Testis (tissue), 3 donors: ENCODE measurements around the gene SMARCAD1. TPM values are rescaled to one million over a fixed set of nuclear protein-coding genes. Genes with fewer than 3 reads are reported as not detected.

Experiments
- DNase-seq: peaks from one replicate; pipeline ENCODE4 v3.0.0-alpha.2; 2019
- H3K27ac ChIP-seq, 2 donors: fragments of 200-600 bp; sonication (generic); one replicate each; pipeline ENCODE4 v1.5.1; 2019
- H3K27me3 ChIP-seq: fragments of 200-600 bp; sonication (generic); one replicate; pipeline ENCODE4 v1.5.1; 2019
- H3K36me3 ChIP-seq: fragments of 200-600 bp; sonication (generic); one replicate; pipeline ENCODE4 v1.5.1; 2017; ENCODE audit warnings: low read depth; ENCODE audit errors: missing control alignments
- H3K4me1 ChIP-seq: fragments of 200-600 bp; sonication (generic); one replicate; pipeline ENCODE4 v1.5.1; 2019
- H3K4me3 ChIP-seq, 2 donors: fragments of 200-600 bp; sonication (generic); one replicate each; pipeline ENCODE4 v1.5.1; 2017 to 2019
- H3K9me3 ChIP-seq: fragments of 200-600 bp; sonication (generic); one replicate; pipeline ENCODE4 v1.5.1; 2017
- POLR2A ChIP-seq: fragments of 450-650 bp; IDR thresholded peaks from one replicate; pipeline ENCODE4 v1.6.1; 2017; ENCODE audit warnings: antibody characterized with exemption, mild to moderate bottlenecking, moderate library complexity
- WGBS, 2 donors: methylation state at CpG; one replicate each; pipeline ENCODE4 v1.1.5; 2018; 5-methylcytosine and 5-hydroxymethylcytosine counted together
- intact Hi-C: fragments of 100-400 bp; cut with DNase I; formaldehyde crosslinking; loops from one replicate; pipeline ENCODE4 v1.15.1; 2023; ENCODE audit warnings: low total_unique reads
- polyA plus RNA-seq: library from polyadenylated mRNA; stranded (reverse); fragments of 350-450 nt; fragmentation: Illumina TruSeq; extraction: RNeasy Lipid Tissue Mini Kit (QIAGEN cat#74804); gene quantifications from one replicate; pipeline ENCODE4 v1.2.3, GENCODE V29; 2014; ENCODE audit warnings: low read depth, low replicate concordance; ENCODE audit not compliant: insufficient read depth
- total RNA-seq, 2 donors: library from RNA; depleted of rRNA; stranded (reverse); fragments of >200 nt; gene quantifications; one replicate each; pipeline ENCODE4 v1.2.3, GENCODE V29; 2016
- TF ChIP-seq, protein P1 (sequence below), 3 experiments: fragments of 450-650 bp in 2 of 3; fragments of 200-600 bp in 1 of 3; sonication (generic) in 1 of 3; IDR thresholded peaks; one replicate each; pipeline ENCODE4 v1.5.1; 2016 to 2019; ENCODE audit warnings: antibody characterized with exemption in 3 of 3, mild to moderate bottlenecking in 2 of 3, moderate library complexity in 1 of 3

The SMARCAD1 gene
- total and polyA plus RNA-seq, 3 donors from 2014 or later, result 17.4 to 35.6 (median 31.7) TPM

DNA sequence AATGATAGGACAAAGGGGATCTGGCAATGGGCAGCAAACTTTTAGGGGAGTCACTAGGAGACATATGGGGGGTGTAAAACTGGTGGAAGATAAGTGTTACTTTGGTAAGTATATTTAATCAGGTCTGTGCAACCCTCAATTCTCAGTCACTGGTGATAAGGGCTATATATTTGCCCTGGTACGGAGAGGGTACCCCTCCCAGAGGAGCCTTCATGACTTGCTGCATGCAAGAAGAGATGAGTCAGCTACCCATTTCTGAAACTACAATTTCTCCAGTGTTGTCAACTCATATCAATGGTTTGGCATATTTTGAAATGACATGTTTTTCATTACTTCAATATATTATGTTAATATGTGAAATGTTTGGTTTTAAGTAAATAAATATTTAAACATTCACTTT is 14.3 kb downstream of the SMARCAD1 start:
- Histone ChIP-seq H3K9me3 (no peaks in the 10 kb centered on the region), H3K4me1 (no peaks in the 10 kb centered on the region), H3K36me3 (no peaks in the 10 kb centered on the region), H3K27me3 (no peaks in the 10 kb centered on the region), H3K4me3 (no peak overlapping the region), H3K27ac (no peak overlapping the region)
- intact Hi-C loops, result no loop called here
- DNase-seq, result no peak
- WGBS, 2 donors, result 90 to 94% methylated on average over 1 of the region's 1 CpG
- TF ChIP-seq POLR2A, result no peak
- TF ChIP-seq, protein P1, sequence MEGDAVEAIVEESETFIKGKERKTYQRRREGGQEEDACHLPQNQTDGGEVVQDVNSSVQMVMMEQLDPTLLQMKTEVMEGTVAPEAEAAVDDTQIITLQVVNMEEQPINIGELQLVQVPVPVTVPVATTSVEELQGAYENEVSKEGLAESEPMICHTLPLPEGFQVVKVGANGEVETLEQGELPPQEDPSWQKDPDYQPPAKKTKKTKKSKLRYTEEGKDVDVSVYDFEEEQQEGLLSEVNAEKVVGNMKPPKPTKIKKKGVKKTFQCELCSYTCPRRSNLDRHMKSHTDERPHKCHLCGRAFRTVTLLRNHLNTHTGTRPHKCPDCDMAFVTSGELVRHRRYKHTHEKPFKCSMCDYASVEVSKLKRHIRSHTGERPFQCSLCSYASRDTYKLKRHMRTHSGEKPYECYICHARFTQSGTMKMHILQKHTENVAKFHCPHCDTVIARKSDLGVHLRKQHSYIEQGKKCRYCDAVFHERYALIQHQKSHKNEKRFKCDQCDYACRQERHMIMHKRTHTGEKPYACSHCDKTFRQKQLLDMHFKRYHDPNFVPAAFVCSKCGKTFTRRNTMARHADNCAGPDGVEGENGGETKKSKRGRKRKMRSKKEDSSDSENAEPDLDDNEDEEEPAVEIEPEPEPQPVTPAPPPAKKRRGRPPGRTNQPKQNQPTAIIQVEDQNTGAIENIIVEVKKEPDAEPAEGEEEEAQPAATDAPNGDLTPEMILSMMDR (IDR thresholded peaks at IDR 0.05), result no peak

DNA sequence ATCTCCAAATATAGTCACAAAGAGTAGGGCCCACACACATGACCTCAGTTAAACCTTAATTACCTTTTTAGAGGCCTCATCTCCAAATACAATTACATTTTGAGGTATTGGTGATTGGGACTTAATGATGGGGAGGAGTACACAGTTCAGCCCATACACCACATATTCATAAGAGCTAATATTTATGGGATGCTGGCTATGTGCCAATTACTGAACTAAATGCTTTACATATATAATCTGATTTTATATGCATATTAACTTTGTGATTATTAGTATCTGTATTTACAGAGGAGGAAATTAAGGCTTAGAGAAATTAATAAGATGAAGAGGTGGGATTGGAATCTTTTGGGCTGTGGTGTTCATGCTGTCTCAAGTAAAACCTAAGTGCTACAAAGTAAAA is 17.8 kb downstream of the SMARCAD1 start:
- Histone ChIP-seq H3K9me3 (no peaks in the 10 kb centered on the region), H3K27me3 (no peaks in the 10 kb centered on the region), H3K36me3 (no peaks in the 10 kb centered on the region), H3K4me1 (no peaks in the 10 kb centered on the region), H3K4me3 (no peak overlapping the region), H3K27ac (no peak overlapping the region)
- no peak for DNase-seq
- intact Hi-C loops, result no loop called here
- TF ChIP-seq, protein P1 (IDR thresholded peaks at IDR 0.05), result no peak
- TF ChIP-seq POLR2A, result no peak

DNA sequence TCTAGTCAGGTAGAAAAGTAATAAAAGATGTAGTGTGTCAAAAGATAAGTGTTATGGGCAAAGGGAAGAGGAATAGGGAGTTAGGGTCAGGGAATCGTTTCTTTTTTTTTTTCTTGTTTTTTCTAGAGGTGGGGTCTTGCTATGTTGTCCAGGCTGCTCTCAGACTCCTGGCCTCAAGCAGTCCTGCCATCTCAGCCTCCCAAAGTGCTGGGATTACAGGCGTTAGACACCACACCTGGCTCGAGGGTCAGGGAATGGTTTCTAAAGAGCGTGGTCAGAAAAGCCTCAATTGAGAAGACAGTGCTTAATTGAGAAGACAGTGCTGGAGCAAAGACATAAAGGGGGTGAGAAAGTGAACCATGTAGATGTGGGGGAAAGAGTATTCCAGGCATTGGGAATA is 19.1 kb downstream of the SMARCAD1 start:
- intact Hi-C loops, result no loop called here
- 95 to 96% methylated on average over 4 of the region's 4 CpGs for WGBS, 2 donors
- no peaks in the 10 kb centered on the region for H3K4me1 ChIP-seq
- no peak overlapping the region for H3K4me3 ChIP-seq
- TF ChIP-seq POLR2A, result no peak
- TF ChIP-seq, protein P1 (IDR thresholded peaks at IDR 0.05), result no peak
- DNase-seq, result no peak
- no peaks in the 10 kb centered on the region for H3K9me3 ChIP-seq
- H3K36me3 ChIP-seq, result no peaks in the 10 kb centered on the region
- H3K27ac ChIP-seq, result no peak overlapping the region
- no peaks in the 10 kb centered on the region for H3K27me3 ChIP-seq

DNA sequence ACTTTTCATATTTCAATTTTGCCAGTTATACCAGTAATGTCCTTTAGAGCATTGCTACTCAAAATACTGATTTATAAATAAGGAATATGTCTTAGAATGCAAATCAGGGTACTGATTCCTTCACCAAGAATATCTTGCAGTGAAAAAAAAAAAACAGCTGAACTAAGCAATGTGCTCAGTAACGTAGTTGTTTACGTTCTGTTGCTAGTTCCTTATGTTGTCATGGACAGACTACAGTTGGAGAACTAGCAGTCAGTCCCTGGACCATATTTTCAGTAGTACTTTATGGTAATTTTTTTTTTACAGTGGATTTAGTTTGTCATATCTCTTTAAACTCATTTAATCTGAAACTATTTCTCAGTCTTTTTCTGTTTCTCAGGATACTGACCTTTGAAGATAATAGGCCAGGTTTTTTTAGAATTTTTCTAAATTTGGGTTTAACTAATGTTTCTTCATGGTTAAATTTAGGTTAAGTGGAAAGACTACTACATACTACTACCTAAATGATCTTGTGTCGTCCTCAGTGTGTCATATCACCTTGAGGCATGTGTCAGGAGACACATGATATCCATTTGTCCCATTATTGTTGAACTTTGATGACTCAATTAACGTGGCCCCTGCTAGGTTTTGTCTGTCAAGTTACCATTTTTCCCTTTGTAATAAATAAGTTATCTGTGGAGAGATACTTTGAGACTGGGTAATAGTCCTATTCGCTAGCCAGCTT is 21.0 kb downstream of the SMARCAD1 start:
- H3K4me1 ChIP-seq, result no peaks in the 10 kb centered on the region
- DNase-seq, result no peak
- H3K36me3 ChIP-seq, result no peaks in the 10 kb centered on the region
- WGBS, 2 donors, result 91 to 95% methylated on average over 5 of the region's 5 CpGs
- no peaks in the 10 kb centered on the region for H3K9me3 ChIP-seq
- intact Hi-C loops, result no loop called here
- no peaks in the 10 kb centered on the region for H3K27me3 ChIP-seq
- H3K27ac ChIP-seq, result no peak overlapping the region
- TF ChIP-seq, protein P1 (IDR thresholded peaks at IDR 0.05), result no peak
- TF ChIP-seq POLR2A, result no peak
- no peak overlapping the region for H3K4me3 ChIP-seq

DNA sequence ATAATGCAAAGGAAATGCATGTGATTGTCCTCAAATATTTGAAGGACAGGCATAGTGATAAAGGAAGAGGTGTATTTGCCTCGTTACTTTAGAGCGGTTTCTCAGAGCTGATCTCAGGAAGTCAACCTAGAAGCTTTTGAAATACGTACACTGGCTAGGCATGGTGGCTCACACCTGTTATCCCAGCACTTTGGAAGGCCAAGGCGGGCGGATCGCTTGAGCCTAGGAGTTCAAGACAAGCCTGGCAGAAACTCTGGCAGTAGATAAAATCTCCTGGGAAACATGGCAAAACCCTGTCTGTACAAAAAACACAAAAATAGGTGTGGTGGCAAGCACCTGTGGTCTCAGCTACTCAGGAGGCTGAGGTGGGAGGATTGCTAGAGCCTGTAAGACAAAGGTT is 24.9 kb downstream of the SMARCAD1 start:
- 90 to 98% methylated on average over 6 of the region's 6 CpGs for WGBS, 2 donors
- no peak for DNase-seq

More for the DNA sequence above, 24.9 kb downstream of the SMARCAD1 start:
- TF ChIP-seq, protein P1 (IDR thresholded peaks at IDR 0.05), result no peak
- TF ChIP-seq POLR2A, result no peak
- H3K36me3 ChIP-seq, result no peaks in the 10 kb centered on the region
- intact Hi-C loops, result no loop called here
- H3K4me1 ChIP-seq, result no peaks in the 10 kb centered on the region
- no peak overlapping the region for H3K27ac ChIP-seq
- H3K4me3 ChIP-seq, result no peak overlapping the region
- H3K27me3 ChIP-seq, result no peaks in the 10 kb centered on the region
- no peaks in the 10 kb centered on the region for H3K9me3 ChIP-seq
